IPS-15b (cell line): ENCODE measurements around the gene HDDC2.
A peak's percentile ranks its signal among the peaks of the same experiment; 100 is the strongest.

Source experiments
- H3K27me3 ChIP-seq: one replicate; pipeline ENCODE4 v1.6.1; 2013; ENCODE audit warnings: low read length; ENCODE audit not compliant: control insufficient read depth, insufficient read depth
- H3K36me3 ChIP-seq: one replicate; pipeline ENCODE4 v1.6.1; 2013; ENCODE audit warnings: low read length; ENCODE audit not compliant: control insufficient read depth, insufficient read depth
- H3K4me1 ChIP-seq: one replicate; pipeline ENCODE4 v1.6.1; 2013; ENCODE audit warnings: mild to moderate bottlenecking, low read length; ENCODE audit not compliant: control insufficient read depth, insufficient read depth
- H3K4me3 ChIP-seq: one replicate; pipeline ENCODE4 v1.5.1; 2013; ENCODE audit warnings: low read depth, low read length
- H3K9ac ChIP-seq: one replicate; pipeline ENCODE4 v1.6.1; 2013; ENCODE audit warnings: low read depth, mild to moderate bottlenecking, low read length
- H3K9me3 ChIP-seq: one replicate; pipeline ENCODE4 v1.6.1; 2013; ENCODE audit warnings: mild to moderate bottlenecking, low read length; ENCODE audit not compliant: control insufficient read depth, insufficient read depth

HDDC2 gene

GRCh38 chr6:125301435-125302391 is at the start of gene HDDC2:
Gene HDDC2 (minus strand): TSS chr6:125301967. CDS start chr6:125301932, 35 bp downstream.
- Histone ChIP-seq H3K4me1 (no peaks in the 10 kb centered on the region), H3K4me3 (peak within 1 kb of the TSS; percentile 73), H3K9ac (peak within 1 kb of the TSS; percentile 90), H3K9me3 (no peaks in the 10 kb centered on the region), H3K36me3 (peaks cover 2% of the 10 kb centered on the region), H3K27me3 (no peaks in the 10 kb centered on the region)

GRCh38 chr6:125346926-125347563 is 45.3 kb upstream of the HDDC2 start:
- Histone ChIP-seq H3K9me3 (no peaks in the 10 kb centered on the region), H3K4me1 (peaks cover 9% of the 10 kb centered on the region), H3K27me3 (no peaks in the 10 kb centered on the region), H3K4me3 (no peak overlapping the region), H3K9ac (no peak overlapping the region), H3K36me3 (no peaks in the 10 kb centered on the region)

GRCh38 chr6:125346201-125346925 is 44.6 kb upstream of the HDDC2 start:
- Histone ChIP-seq H3K4me1 (peaks cover 9% of the 10 kb centered on the region), H3K27me3 (no peaks in the 10 kb centered on the region), H3K9ac (no peak overlapping the region), H3K36me3 (no peaks in the 10 kb centered on the region), H3K9me3 (no peaks in the 10 kb centered on the region), H3K4me3 (no peak overlapping the region)

- Histone ChIP-seq H3K9me3 (no peaks in the 10 kb centered on the region), H3K4me1 (peaks cover 9% of the 10 kb centered on the region), H3K9ac (no peak overlapping the region), H3K27me3 (no peaks in the 10 kb centered on the region), H3K36me3 (no peaks in the 10 kb centered on the region), H3K4me3 (no peak overlapping the region)
These were observed 39.7 kb upstream of the HDDC2 start for GRCh38 chr6:125341460-125341859.

GRCh38 chr6:125340991-125341390 is 39.2 kb upstream of the HDDC2 start:
- Histone ChIP-seq H3K27me3 (no peaks in the 10 kb centered on the region), H3K9me3 (no peaks in the 10 kb centered on the region), H3K4me1 (peaks cover 5% of the 10 kb centered on the region), H3K4me3 (no peak overlapping the region), H3K9ac (no peak overlapping the region), H3K36me3 (no peaks in the 10 kb centered on the region)

GRCh38 chr6:125340175-125340835 is 38.5 kb upstream of the HDDC2 start:
- H3K4me3 ChIP-seq, result no peak overlapping the region
- no peaks in the 10 kb centered on the region for H3K27me3 ChIP-seq
- H3K36me3 ChIP-seq, result no peaks in the 10 kb centered on the region
- H3K9ac ChIP-seq, result no peak overlapping the region
- H3K9me3 ChIP-seq, result no peaks in the 10 kb centered on the region
- H3K4me1 ChIP-seq, result no peaks in the 10 kb centered on the region

GRCh38 chr6:125339653-125340052 is 37.9 kb upstream of the HDDC2 start:
- Histone ChIP-seq H3K9ac (no peak overlapping the region), H3K9me3 (no peaks in the 10 kb centered on the region), H3K27me3 (no peaks in the 10 kb centered on the region), H3K4me1 (no peaks in the 10 kb centered on the region), H3K36me3 (no peaks in the 10 kb centered on the region), H3K4me3 (no peak overlapping the region)

GRCh38 chr6:125338381-125338780 is 36.6 kb upstream of the HDDC2 start:
- no peak overlapping the region for H3K9ac ChIP-seq
- H3K36me3 ChIP-seq, result no peaks in the 10 kb centered on the region
- no peaks in the 10 kb centered on the region for H3K27me3 ChIP-seq
- no peaks in the 10 kb centered on the region for H3K9me3 ChIP-seq
- H3K4me1 ChIP-seq, result no peaks in the 10 kb centered on the region
- no peak overlapping the region for H3K4me3 ChIP-seq

- no peaks in the 10 kb centered on the region for H3K27me3 ChIP-seq
- H3K9ac ChIP-seq, result no peak overlapping the region
- no peaks in the 10 kb centered on the region for H3K36me3 ChIP-seq
- no peak overlapping the region for H3K4me3 ChIP-seq
- H3K4me1 ChIP-seq, result no peaks in the 10 kb centered on the region
- H3K9me3 ChIP-seq, result no peaks in the 10 kb centered on the region
These were observed 35.9 kb upstream of the HDDC2 start for GRCh38 chr6:125337706-125338105.

- H3K36me3 ChIP-seq, result no peaks in the 10 kb centered on the region
- no peaks in the 10 kb centered on the region for H3K4me1 ChIP-seq
- no peaks in the 10 kb centered on the region for H3K9me3 ChIP-seq
- H3K4me3 ChIP-seq, result no peak overlapping the region
- no peaks in the 10 kb centered on the region for H3K27me3 ChIP-seq
- no peak overlapping the region for H3K9ac ChIP-seq
These were observed 30.9 kb upstream of the HDDC2 start for GRCh38 chr6:125332664-125333063.

GRCh38 chr6:125325586-125325985 is 23.8 kb upstream of the HDDC2 start:
- Histone ChIP-seq H3K27me3 (peaks cover 3% of the 10 kb centered on the region), H3K9ac (no peak overlapping the region), H3K4me3 (no peak overlapping the region), H3K4me1 (no peaks in the 10 kb centered on the region), H3K9me3 (no peaks in the 10 kb centered on the region), H3K36me3 (no peaks in the 10 kb centered on the region)
